ENCODE data around the gene DNAL1. TPM values are rescaled to one million over a fixed set of nuclear protein-coding genes. Genes with fewer than 3 reads are reported as not detected.

The DNAL1 gene
- total RNA-seq, 1 donor from 2014 or later, result 5.1 TPM

GRCh38 chr14:73724696-73725095, 79.9 kb downstream of the DNAL1 start:
- DNase-seq (ENCODE audit: low read depth in 2 of 2), result no peak

GRCh38 chr14:73725116-73726024, 80.6 kb downstream of the DNAL1 start:
- DNase-seq (ENCODE audit: low read depth in 2 of 2), result no peak

- DNase-seq (ENCODE audit: low read depth in 2 of 2), result no peak
Measured at GRCh38 chr14:73726025-73726961, 81.5 kb downstream of the DNAL1 start.

DNA sequence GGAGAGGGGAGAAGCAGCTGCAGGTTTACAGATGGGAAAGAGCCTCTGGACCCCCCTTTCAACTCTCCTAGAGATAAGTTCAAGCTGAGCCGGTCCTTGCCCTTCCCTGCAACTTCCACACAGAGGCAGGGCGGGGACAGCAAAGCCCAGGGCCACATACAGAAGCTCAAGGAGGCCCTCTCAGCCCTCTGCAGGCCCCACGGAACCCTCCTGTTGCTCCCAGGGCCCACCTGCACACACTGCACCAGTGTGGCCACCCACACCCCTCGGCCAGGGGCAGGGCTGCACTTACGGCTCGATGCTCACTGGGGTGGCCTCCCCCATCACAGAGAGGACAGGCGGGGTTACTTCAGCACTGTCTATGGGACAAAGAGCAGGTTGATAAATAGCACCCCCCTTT, 82.4 kb downstream of the DNAL1 start:
- DNase-seq (ENCODE audit: low read depth in 2 of 2), result no peak

- DNase-seq (ENCODE audit: low read depth in 2 of 2), result peak; percentile 78 to 86
Measured at GRCh38 chr14:73728717-73729330, 84.0 kb downstream of the DNAL1 start.

DNA sequence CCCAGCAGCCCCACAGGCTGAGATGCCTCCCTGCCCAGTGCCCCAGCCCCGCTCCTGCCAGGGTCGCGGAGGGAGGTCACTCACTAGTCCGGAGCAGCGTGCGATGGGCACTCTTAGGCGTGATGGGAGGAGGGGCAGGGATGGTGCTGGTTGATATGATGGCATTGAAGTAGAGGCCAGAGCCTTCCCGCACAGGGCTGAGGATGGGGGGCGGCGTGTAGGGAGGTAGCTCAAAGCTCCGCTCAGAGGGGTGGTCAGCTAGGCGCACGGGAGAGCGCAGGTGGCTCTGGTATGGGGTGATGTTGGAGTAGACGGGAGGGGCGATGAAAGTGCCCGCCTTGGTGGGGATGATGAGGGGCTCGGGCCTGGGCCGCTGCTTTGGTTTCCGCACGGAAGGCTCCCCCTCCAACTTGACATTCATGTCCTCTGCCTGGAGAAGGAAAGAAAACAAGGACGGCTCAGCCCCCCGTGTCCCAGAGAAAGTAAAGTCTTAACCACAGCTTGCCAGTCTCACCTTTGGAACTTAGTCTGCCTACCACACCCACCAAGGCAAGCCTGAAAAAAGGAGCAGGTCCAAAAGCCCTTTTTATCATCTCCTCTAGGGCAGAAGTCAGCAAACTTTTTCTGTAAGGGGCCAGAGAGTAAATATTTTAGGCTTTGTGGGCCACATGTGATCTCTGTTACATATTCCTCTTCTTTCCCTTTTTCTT, 84.9 kb downstream of the DNAL1 start:
- no peak for DNase-seq (ENCODE audit: low read depth in 2 of 2)

GRCh38 chr14:73731111-73731510, 86.3 kb downstream of the DNAL1 start:
- DNase-seq (ENCODE audit: low read depth in 2 of 2), result no peak

- no peak for DNase-seq (ENCODE audit: low read depth in 2 of 2)
Measured at GRCh38 chr14:73732006-73732405, 87.2 kb downstream of the DNAL1 start.

DNA sequence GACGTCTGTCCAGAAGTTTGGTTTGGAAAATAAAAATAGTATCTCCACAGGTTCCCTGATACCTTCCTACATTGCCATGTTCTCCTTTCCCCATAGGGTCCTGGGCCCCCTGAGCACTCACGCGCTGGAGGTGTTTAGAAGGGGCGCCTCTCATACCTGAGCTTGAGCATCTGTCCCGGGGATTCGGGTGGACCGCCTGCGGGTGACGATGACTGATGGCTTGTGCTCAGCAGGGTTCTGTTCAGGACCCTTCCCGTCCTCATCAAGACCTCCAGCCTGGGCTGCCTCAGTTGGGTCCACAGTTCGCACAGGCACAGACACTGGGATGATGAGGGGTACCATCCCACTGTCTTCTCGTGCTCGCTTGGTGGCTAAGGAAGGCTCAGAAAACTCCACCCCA, 92.1 kb downstream of the DNAL1 start:
- no peak for DNase-seq (ENCODE audit: low read depth in 2 of 2)

DNA sequence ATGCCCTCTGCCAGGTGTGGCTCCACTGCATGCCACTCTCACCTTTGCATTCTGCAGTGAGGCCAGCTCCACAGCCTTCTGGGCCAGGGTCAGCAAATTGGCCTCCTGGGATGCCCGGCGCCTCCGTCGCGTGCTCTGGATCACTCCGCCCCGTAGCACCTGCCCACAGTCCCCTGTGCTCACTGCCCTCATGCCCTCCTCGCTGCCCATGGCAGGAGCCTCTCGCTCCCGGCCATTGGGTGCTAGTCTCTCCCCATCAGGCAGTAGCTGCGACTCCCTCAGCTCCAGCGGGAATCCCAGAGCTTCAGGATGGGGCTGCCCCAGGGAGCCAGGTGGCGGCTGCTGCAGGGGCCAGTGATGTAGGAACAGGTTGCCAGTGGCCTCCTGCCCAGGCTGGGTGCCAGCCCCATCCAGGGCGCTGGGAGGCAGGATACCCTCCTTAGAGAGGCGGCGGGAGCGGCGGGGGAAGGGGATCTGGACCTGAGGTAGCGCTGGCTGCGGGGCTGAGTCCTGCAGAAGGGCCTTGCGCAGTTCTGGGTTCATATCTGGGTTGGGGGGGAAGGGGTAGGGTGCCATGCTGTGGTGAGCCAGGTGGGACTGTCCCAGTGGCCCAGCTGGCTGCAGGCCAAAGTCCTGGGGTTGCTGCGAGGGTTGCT, 93.9 kb downstream of the DNAL1 start:
- no peak for DNase-seq (ENCODE audit: low read depth in 2 of 2)

DNA sequence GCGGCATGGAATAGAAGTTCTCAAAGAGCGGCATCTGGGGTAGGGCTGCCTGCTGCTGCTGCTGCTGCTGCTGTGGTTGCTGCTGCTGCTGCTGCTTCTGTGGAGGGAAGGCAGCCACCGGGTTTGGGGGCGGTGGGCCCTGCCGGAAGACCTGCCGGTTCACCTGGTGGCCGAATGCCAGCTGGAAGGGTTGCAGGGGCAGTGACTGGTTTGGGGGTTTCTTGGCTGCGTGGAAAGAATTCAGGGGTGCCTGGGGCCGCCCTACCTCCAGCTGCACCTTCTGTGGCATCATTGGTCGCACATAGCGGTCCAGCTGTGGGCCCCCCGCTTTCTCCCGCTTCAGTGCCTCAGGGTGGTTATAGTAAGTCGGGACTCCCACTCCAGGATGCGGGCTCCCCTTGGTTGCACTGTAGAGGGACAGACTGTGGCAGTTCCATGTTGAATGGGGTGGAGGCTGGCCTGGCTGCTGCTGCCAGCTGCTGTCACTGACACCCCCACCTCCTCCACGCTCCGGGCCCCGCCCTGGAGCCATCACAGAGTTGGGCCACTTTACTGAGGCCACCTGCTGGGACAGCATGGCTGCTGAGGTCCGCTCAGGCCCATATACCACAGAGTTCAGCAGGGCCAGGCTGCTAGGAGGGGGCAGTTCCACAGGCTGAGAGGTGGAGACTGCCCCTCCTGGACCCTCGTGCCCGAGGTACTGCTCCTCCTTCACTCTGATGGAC, 94.5 kb downstream of the DNAL1 start:
- DNase-seq (ENCODE audit: low read depth in 2 of 2), result no peak

- DNase-seq (ENCODE audit: low read depth in 2 of 2), result no peak
Measured at GRCh38 chr14:73739899-73740617, 95.3 kb downstream of the DNAL1 start.

GRCh38 chr14:73740618-73741326, 96.0 kb downstream of the DNAL1 start:
- DNase-seq (ENCODE audit: low read depth in 2 of 2), result no peak

- DNase-seq (ENCODE audit: low read depth in 2 of 2), result peak; percentile 52 to 94
Measured at GRCh38 chr14:73741386-73741875, 96.6 kb downstream of the DNAL1 start.

GRCh38 chr14:73741876-73742519, 97.2 kb downstream of the DNAL1 start:
- DNase-seq (ENCODE audit: low read depth in 2 of 2), result no peak

DNA sequence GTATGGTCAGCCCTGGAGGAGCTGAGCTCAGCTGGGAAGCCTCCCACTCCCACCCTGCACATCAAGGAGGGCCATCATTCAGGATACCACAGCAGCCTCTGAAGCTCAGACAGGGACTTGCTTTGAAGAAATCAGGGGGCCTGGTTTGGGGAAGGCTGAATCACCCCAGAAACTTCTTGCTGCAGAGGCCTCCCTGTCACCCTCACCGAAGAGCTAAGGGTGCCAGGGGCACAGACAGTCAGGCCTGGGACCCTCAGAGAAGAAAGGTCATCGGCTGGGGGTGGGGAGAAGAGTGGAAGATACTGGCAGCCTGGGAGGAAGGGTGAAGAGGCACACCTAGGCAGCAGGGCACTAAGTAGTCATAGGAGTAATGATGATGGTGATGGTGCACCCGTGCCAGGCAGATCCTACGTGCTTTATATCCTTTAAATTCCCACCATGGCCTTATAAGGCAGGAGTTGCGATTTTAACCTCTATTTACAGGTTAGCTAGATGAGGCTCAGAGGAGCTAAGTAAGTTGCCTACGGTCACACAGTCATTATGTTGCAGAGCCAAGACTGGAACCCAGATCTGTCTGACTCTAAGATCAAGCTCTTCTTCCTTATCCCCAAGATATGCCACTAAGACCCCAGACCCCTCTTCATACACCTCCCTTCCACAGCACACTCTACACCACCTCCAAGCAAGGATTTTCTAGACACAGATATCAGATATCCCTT, 97.9 kb downstream of the DNAL1 start:
- DNase-seq (ENCODE audit: low read depth in 2 of 2), result no peak

DNA sequence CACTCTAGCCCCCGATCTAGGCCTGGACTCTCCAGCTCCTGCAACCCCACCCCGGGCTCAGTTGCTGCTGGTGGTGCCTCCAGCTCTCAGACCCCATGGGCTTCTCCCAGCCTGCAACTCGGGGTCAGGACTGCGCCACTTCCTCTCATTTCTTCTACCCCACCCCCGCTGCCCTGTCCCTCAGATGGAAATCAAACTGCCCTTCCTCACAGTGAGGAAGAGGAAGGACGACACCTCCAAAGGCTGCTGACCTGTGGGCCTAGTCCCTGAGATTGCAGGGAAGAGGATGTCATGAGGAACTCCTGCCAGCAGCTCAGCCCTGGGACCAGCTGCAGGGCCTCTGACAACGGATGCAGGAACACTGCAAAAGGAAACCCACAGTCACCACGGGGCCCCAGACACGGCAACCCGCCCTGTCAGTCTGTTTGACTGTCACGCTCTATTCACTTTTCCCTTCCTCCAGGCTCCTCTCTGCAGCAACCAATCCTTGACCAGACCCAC, 98.7 kb downstream of the DNAL1 start:
- peak; percentile 71 to 84 for DNase-seq (ENCODE audit: low read depth in 2 of 2)
